ENCODE measurements around the gene PARD3.

- no peak for TF ChIP-seq POLR2AphosphoS5 (IDR thresholded peaks at IDR 0.05; ENCODE audit: low read depth, low read length)
- TF ChIP-seq SIN3A (IDR thresholded peaks at IDR 0.05; ENCODE audit: borderline replicate concordance, insufficient read depth, low read length) = no peak
Measured at GRCh38 chr10:34157501-34157900, 657.6 kb downstream of the PARD3 start.
